H9 (cell line): ENCODE results near the gene TBC1D22A. TPM values are rescaled to one million over a fixed set of nuclear protein-coding genes. Genes with fewer than 3 reads are reported as not detected.

Experiments used
- DNase-seq: peaks from one replicate; pipeline ENCODE4 v3.0.0-alpha.2; 2017
- H2AFZ ChIP-seq: one replicate; pipeline ENCODE4 v1.6.1; 2013; ENCODE audit warnings: mild to moderate bottlenecking, low read length, control low read depth, moderate library complexity
- H2AK5ac ChIP-seq: 2 replicates; pipeline ENCODE4 v1.6.1; 2013; ENCODE audit warnings: low read length, control low read depth, mixed read lengths; ENCODE audit not compliant: insufficient read length
- H2BK120ac ChIP-seq: one replicate; pipeline ENCODE4 v1.6.1; 2013; ENCODE audit warnings: low read depth, mild to moderate bottlenecking, low read length, control low read depth, inconsistent platforms; ENCODE audit not compliant: poor library complexity, severe bottlenecking
- H2BK12ac ChIP-seq: 2 replicates; pipeline ENCODE4 v1.6.1; 2013; ENCODE audit warnings: low read length, control low read depth, mixed read lengths, low read depth; ENCODE audit not compliant: insufficient read length
- H2BK15ac ChIP-seq: 2 replicates; pipeline ENCODE4 v1.6.1; 2013; ENCODE audit warnings: low read depth, low read length, control low read depth
- H2BK20ac ChIP-seq: one replicate; pipeline ENCODE4 v1.6.1; 2013; ENCODE audit warnings: low read depth, mild to moderate bottlenecking, low read length, control low read depth, inconsistent platforms; ENCODE audit not compliant: poor library complexity, severe bottlenecking
- H2BK5ac ChIP-seq: 2 replicates; pipeline ENCODE4 v1.6.1; 2013; ENCODE audit warnings: low read length, control low read depth, mixed read lengths; ENCODE audit not compliant: insufficient read length
- H3K14ac ChIP-seq: 2 replicates; pipeline ENCODE4 v1.6.1; 2013; ENCODE audit warnings: low read length, control low read depth; ENCODE audit not compliant: insufficient read depth
- H3K18ac ChIP-seq: 2 replicates; pipeline ENCODE4 v1.6.1; 2013; ENCODE audit warnings: low read depth, mild to moderate bottlenecking, mixed read lengths, low read length, control low read depth; ENCODE audit not compliant: insufficient read length
- H3K23ac ChIP-seq: 2 replicates; pipeline ENCODE4 v1.6.1; 2013; ENCODE audit warnings: low read length, control low read depth, mixed read lengths, low read depth; ENCODE audit not compliant: insufficient read length
- H3K23me2 ChIP-seq: 2 replicates; pipeline ENCODE4 v1.6.1; 2013; ENCODE audit warnings: low read depth, mild to moderate bottlenecking, mixed read lengths, low read length, control low read depth; ENCODE audit not compliant: insufficient read length, poor library complexity, severe bottlenecking
- H3K27ac ChIP-seq: 2 replicates; pipeline ENCODE4 v1.5.1; 2013; ENCODE audit warnings: low read length, control low read depth, mixed read lengths, low read depth; ENCODE audit not compliant: insufficient read length
- H3K27me3 ChIP-seq: 2 replicates; pipeline ENCODE4 v1.6.1; 2013; ENCODE audit warnings: low read length, control low read depth, inconsistent platforms; ENCODE audit not compliant: insufficient read depth
- H3K4ac ChIP-seq: 2 replicates; pipeline ENCODE4 v1.6.1; 2013; ENCODE audit warnings: low read depth, mild to moderate bottlenecking, control low read depth, inconsistent platforms, low read length, moderate library complexity
- H3K4me1 ChIP-seq: 2 replicates; pipeline ENCODE4 v1.6.1; 2013; ENCODE audit warnings: low read length, control low read depth, inconsistent platforms; ENCODE audit not compliant: insufficient read depth
- H3K4me2 ChIP-seq: 2 replicates; pipeline ENCODE4 v1.6.1; 2013; ENCODE audit warnings: low read length, control low read depth, mixed read lengths; ENCODE audit not compliant: insufficient read length, insufficient read depth
- H3K56ac ChIP-seq: 2 replicates; pipeline ENCODE4 v1.6.1; 2013; ENCODE audit warnings: low read depth, mild to moderate bottlenecking, mixed read lengths, low read length, control low read depth; ENCODE audit not compliant: insufficient read length
- H3K79me1 ChIP-seq: 2 replicates; pipeline ENCODE4 v1.6.1; 2013; ENCODE audit warnings: low read depth, mild to moderate bottlenecking, moderate library complexity, low read length, control low read depth, inconsistent platforms; ENCODE audit not compliant: insufficient read depth, poor library complexity, severe bottlenecking
- H3K79me2 ChIP-seq: 2 replicates; pipeline ENCODE4 v1.6.1; 2013; ENCODE audit warnings: low read length, control low read depth, inconsistent platforms; ENCODE audit not compliant: insufficient read depth
- H3K9ac ChIP-seq: 2 replicates; pipeline ENCODE4 v1.6.1; 2013; ENCODE audit warnings: low read length, control low read depth, mixed read lengths; ENCODE audit not compliant: insufficient read length; ENCODE audit errors: extremely low read depth
- H3K9me3 ChIP-seq: one replicate; pipeline ENCODE4 v1.6.1; 2013; ENCODE audit warnings: low read depth, low read length, inconsistent platforms; ENCODE audit not compliant: control insufficient read depth
- H3T11ph ChIP-seq: one replicate; pipeline ENCODE4 v1.6.1; 2013; ENCODE audit warnings: mild to moderate bottlenecking, low read length, control low read depth, inconsistent platforms
- H4K20me1 ChIP-seq: one replicate; pipeline ENCODE4 v1.6.1; 2013; ENCODE audit not compliant: control insufficient read depth, insufficient read length, insufficient read depth
- H4K5ac ChIP-seq: 2 replicates; pipeline ENCODE4 v1.6.1; 2013; ENCODE audit warnings: low read depth, mild to moderate bottlenecking, mixed read lengths, low read length, control low read depth; ENCODE audit not compliant: insufficient read length
- H4K8ac ChIP-seq: replicated peaks from 2 replicates; pipeline ENCODE4 v1.6.1; 2013; ENCODE audit warnings: low read length, control low read depth, mixed read lengths, low read depth; ENCODE audit not compliant: insufficient read length
- H4K91ac ChIP-seq: 2 replicates; pipeline ENCODE4 v1.6.1; 2013; ENCODE audit warnings: low read depth, mild to moderate bottlenecking, moderate library complexity, mixed read lengths, low read length, control low read depth; ENCODE audit not compliant: insufficient read length
- H3K27ac Mint-ChIP-seq, 3 experiments: 2 replicates in 2 of 3; 3 replicates in 1 of 3; pipeline ENCODE4 v1.8.0; 2020 to 2021; ENCODE audit warnings: mixed read lengths in 3 of 3, mild to moderate bottlenecking in 1 of 3, moderate library complexity in 1 of 3
- H3K27me3 Mint-ChIP-seq: 2 replicates; pipeline ENCODE4 v1.8.0; 2021; ENCODE audit warnings: low read depth, mild to moderate bottlenecking, moderate library complexity, mixed read lengths
- H3K36me3 Mint-ChIP-seq, 3 experiments: 2 replicates in 2 of 3; 3 replicates in 1 of 3; pipeline ENCODE4 v1.8.0; 2020 to 2021; ENCODE audit warnings: low read depth in 3 of 3, mixed read lengths in 3 of 3; ENCODE audit not compliant: insufficient read depth in 1 of 3
- H3K4me1 Mint-ChIP-seq, 2 experiments: 2 replicates each; pipeline ENCODE4 v1.8.0; 2020; ENCODE audit warnings: mixed read lengths in 2 of 2
- H3K4me3 Mint-ChIP-seq, 2 experiments: 2 replicates in 1 of 2; 3 replicates in 1 of 2; pipeline ENCODE4 v1.8.0; 2020 to 2021; ENCODE audit warnings: mild to moderate bottlenecking in 2 of 2, mixed read lengths in 2 of 2, moderate library complexity in 1 of 2
- H3K9me3 Mint-ChIP-seq, 2 experiments: 2 replicates in 1 of 2; 3 replicates in 1 of 2; pipeline ENCODE4 v1.8.0; 2020; ENCODE audit warnings: mild to moderate bottlenecking in 2 of 2, mixed read lengths in 2 of 2, moderate library complexity in 1 of 2
- CTCF ChIP-seq: fragments of 200-600 bp; sonication (generic); conservative IDR thresholded peaks from 3 replicates; pipeline ENCODE4 v1.8.0; 2021; ENCODE audit warnings: antibody characterized with exemption, mild to moderate bottlenecking
- WGBS: extraction: QIAGEN DNeasy Blood & Tissue Kit; methylation state at CpG from one replicate; pipeline ENCODE4 v1.1.7; 2013; ENCODE audit warnings: missing lambda C conversion rate, low lambda C conversion rate, mixed read lengths; ENCODE audit not compliant: insufficient read length; ENCODE audit errors: extremely low coverage; 5-methylcytosine and 5-hydroxymethylcytosine counted together
- total RNA-seq: library from RNA; stranded (reverse); gene quantifications from 2 replicates; pipeline ENCODE4 v1.2.1, GENCODE V29; 2021

Gene TBC1D22A
- total RNA-seq, 1 experiment from 2014 or later: 20.8 TPM

- H4K20me1 ChIP-seq: no peaks in the 10 kb centered on the region
- H3K79me1 ChIP-seq: no peaks in the 10 kb centered on the region
- H3K56ac ChIP-seq: no peak overlapping the region
- no peak overlapping the region for H2BK120ac ChIP-seq
- H2BK12ac ChIP-seq: no peak overlapping the region
- no peaks in the 10 kb centered on the region for H3K9me3 ChIP-seq
- H2AK5ac ChIP-seq: no peak overlapping the region
- Mint-ChIP-seq H3K36me3 (no peaks in the 10 kb centered on the region; a peak in 2 of 7 replicates), H3K9me3 (no peaks in the 10 kb centered on the region), H3K27me3 (peaks cover 4% of the 10 kb centered on the region; the same call in 1 of the 2 replicates), H3K27ac (no peak overlapping the region; a peak in 1 of 7 replicates), H3K4me3 (no peak overlapping the region), H3K4me1 (peaks cover 9 to 11% of the 10 kb centered on the region in 2 experiments)
- H3K23ac ChIP-seq: no peak overlapping the region
- H2AFZ ChIP-seq: no peak overlapping the region
- H2BK15ac ChIP-seq: no peak overlapping the region
- H3K18ac ChIP-seq: no peak overlapping the region
- H3T11ph ChIP-seq: no peak overlapping the region
- H3K4ac ChIP-seq: no peak overlapping the region
- no peaks in the 10 kb centered on the region for H3K27me3 ChIP-seq
- H3K27ac ChIP-seq: no peak overlapping the region
- H3K9ac ChIP-seq: no peak overlapping the region
- H2BK20ac ChIP-seq: no peak overlapping the region
- no peaks in the 10 kb centered on the region for H3K4me1 ChIP-seq
- H3K14ac ChIP-seq: no peak overlapping the region
- H2BK5ac ChIP-seq: no peak overlapping the region
- DNase-seq: no peak
- H3K4me2 ChIP-seq: no peak overlapping the region
- no peaks in the 10 kb centered on the region for H3K79me2 ChIP-seq
- WGBS: no CpG with 5 or more reads among the region's 10 CpGs
- no peaks in the 10 kb centered on the region for H3K23me2 ChIP-seq
- H4K5ac ChIP-seq: no peak overlapping the region
- no peak overlapping the region for H4K8ac ChIP-seq
- TF ChIP-seq CTCF: no peak
- H4K91ac ChIP-seq: no peak overlapping the region
These were observed 371.8 kb downstream of the TBC1D22A start for GRCh38 chr22:47134222-47134621.
